Measurements from ENCODE around the gene MLLT3.

Gene MLLT3

GRCh38 chr9:20472342-20473045, 149.8 kb downstream of the MLLT3 start:
- no peak for DNase-seq

- no peak for DNase-seq
Measured at GRCh38 chr9:20466328-20467008, 155.8 kb downstream of the MLLT3 start.

GRCh38 chr9:20464242-20464641, 158.1 kb downstream of the MLLT3 start:
- no peak for DNase-seq

DNA sequence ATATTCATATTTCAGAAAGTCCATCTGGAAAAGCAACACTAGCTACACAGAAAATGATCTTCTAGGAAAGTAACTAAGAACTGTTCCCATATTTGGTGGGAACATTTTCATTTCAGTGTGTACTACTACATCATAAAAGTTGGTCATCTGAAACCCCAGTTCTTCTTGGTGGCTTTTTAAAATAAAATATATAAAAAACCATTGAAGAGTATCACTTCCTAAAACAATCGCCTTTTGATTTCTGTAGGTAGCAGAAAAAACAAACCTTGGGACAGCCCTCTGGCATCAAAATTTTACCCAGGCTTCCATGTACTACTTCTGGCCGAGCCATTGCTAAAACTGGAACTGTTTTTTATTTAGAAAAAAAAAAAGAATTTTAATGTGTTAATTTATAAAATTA, 158.5 kb downstream of the MLLT3 start:
- DNase-seq: no peak

- no peak for DNase-seq
Measured at GRCh38 chr9:20462410-20462809, 159.9 kb downstream of the MLLT3 start.

DNA sequence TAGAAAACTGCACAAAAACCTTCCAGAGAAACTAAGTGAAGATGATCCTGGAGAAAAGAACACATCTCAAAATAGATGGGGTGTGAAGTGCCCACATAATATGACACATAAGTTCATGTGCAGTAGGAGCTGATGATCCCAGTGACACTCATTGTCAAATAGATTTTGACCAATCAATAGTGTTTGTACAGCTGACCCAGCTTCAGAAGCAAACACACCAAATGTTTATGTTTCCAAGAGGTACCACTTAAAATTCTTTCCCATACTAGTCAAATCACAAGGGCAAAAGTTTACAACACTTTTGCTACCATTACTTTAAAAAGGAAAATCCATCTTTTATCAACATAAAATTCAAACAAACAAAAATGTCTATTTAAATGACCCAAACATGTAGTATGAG, 175.0 kb downstream of the MLLT3 start:
- DNase-seq: no peak

DNA sequence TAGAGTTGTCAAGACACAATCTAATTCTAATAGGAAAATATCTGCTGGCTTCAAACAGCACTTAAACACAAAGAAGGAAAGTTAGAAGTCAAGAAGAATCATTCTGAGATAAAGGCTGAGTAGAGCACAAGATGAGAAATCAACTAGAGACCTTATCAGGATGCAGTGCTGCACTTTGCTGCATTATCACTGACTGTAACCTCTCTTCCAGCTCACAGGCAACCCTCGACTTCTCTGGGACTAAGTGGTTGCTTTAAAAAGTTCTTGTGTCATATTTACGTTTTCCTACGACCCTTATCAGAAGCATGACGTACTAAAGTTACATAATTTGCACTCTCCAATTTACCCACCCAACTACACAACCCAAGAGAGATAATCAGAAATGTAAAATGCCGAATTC, 176.1 kb downstream of the MLLT3 start:
- no peak for DNase-seq

GRCh38 chr9:20442461-20443319, 179.6 kb downstream of the MLLT3 start:
- no peak for DNase-seq

- no peak for DNase-seq
Measured at GRCh38 chr9:20441711-20442423, 180.4 kb downstream of the MLLT3 start.

- no peak for DNase-seq
Measured at GRCh38 chr9:20441166-20441565, 181.1 kb downstream of the MLLT3 start.

- DNase-seq: no peak
Measured at GRCh38 chr9:20437476-20437875, 184.8 kb downstream of the MLLT3 start.

GRCh38 chr9:20436476-20437195, 185.7 kb downstream of the MLLT3 start:
- DNase-seq: no peak

- no peak for DNase-seq
Measured at GRCh38 chr9:20428976-20429375, 193.3 kb downstream of the MLLT3 start.

DNA sequence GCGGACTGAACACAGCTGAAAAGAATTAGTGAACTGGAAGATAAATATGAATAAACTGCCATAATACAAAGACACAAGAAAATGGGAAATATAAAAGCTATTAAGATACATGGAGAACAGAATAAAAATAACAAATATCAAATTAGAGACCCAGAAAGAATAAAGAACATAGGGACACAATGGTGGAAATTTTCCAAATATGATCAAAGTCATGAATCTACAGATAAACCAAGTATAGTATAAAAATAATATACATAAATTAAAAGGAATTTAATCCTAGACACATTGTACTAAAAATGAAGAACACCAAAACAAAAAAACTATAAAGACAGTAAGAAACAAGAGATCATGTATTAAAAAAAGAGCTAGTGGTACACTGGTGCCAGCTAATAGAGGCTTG, 194.9 kb downstream of the MLLT3 start:
- no peak for DNase-seq

- no peak for DNase-seq
Measured at GRCh38 chr9:20426019-20426418, 196.3 kb downstream of the MLLT3 start.

DNA sequence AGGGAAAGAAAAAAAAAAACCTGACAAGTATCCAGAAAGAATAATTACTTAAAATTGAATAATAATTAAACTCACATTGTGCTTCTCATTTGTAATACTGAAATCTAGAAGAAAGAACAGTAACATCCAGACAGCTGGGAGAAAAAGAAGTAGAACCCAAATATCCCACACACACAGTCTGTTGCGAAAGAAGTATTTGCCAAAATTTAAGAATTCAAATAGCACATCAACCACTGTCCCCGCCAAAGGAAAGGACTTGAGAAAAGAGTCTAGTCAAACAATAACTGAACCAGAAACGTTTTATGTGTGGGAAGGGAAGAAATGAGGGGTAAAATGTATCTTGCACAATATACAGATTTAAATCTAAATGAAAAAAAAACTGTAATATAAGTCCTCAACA, 202.8 kb downstream of the MLLT3 start:
- no peak for DNase-seq

DNA sequence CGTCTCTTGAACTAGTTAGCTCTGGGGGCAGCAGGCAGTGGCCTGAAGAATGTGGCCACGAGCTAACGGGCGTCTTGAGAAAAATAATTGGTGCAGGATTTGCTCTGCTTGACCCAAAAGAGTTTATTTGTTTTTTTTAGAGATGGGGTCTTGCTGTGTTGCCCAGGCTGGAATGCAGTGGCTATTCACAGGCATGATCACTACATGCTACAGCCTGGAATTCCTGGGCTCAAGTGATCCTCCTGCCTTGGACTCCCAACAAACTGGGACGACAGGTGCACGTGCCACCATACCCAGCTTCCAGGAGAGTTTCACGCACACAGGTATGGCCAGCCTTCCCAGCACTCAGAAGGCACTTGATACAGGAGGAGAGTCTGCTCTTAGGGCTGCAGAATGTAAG, 203.8 kb downstream of the MLLT3 start:
- DNase-seq: no peak

GRCh38 chr9:20417373-20418080, 204.8 kb downstream of the MLLT3 start:
- DNase-seq: no peak

DNA sequence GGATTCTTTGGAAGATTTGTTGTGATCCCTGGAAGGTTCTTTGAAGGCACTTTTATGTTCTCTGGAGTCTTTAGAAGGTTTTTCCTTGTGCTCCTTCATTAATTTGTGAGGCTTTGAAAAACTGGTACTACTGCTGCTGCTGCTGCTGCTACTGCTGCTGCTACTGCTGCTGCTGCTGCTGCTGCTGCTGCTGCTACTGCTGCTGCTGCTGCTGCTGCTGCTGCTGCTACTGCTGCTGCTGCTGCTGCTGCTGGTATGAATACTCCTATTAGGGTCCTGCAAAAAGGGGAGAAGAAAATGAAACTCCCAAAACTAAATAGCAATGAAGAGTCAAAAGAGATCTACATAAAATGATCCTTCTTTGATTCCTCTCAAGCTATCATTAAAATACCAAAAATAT, 208.1 kb downstream of the MLLT3 start:
- DNase-seq: no peak

GRCh38 chr9:20409321-20410092, 212.8 kb downstream of the MLLT3 start:
- DNase-seq: no peak

DNA sequence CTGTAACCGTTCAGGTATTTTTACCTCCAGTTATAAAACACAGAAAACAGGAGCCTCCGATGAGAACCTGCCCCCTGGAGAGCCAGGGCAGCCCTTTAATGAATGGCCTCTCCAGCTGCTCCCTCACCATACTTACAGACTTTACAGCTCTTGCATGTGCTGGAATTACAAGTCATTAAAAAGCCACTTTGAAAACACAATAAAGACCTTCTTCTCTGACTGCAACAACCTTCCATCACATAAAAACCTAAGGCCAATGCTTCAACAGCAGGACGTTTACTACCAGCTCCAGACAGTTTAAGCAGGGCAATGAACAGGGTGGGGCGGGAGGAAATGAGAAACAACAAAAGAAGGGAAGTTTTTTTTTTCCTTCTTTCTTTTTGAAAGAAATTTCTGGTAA, 213.8 kb downstream of the MLLT3 start:
- DNase-seq: no peak
